ENCODE measurements around the gene P2RY2. TPM values are rescaled to one million over a fixed set of nuclear protein-coding genes. Genes with fewer than 3 reads are reported as not detected.

Gene P2RY2
- total and polyA plus RNA-seq, 3 donors from 2014 or later: 0.94 to 3.6 (median 2.0) TPM

DNA sequence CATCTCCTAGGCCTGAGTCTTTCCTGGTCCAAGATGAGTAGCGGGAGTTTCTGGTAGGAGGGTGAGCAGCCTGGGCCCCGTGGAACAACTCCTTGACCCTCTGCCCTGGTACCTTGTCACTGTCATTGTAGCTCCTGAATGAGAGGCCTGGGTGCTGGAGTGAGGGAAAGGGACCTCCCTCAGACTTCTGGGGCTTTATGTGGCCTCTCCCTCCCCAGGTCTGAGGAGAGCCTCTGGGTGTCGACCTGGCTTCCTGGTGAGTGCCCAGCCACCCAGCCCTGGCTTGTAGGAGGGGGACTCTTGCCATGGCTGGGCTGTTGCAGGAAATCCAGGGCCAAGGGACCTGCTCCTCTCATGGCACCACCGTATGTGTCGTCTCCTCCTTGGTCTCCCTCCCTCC lies 3.9 kb downstream of the P2RY2 start:
- 91 to 94% methylated on average over 5 of the region's 5 CpGs for WGBS, 2 donors
- no peak for DNase-seq
- intact Hi-C loops (cut with DNase I; ENCODE audit: low total_unique reads): no loop called here
- peaks cover 12% of the 10 kb centered on the region for H3K4me1 ChIP-seq
- no peaks in the 10 kb centered on the region for H3K36me3 ChIP-seq (ENCODE audit: low read depth, missing control alignments)
- TF ChIP-seq, protein P1, sequence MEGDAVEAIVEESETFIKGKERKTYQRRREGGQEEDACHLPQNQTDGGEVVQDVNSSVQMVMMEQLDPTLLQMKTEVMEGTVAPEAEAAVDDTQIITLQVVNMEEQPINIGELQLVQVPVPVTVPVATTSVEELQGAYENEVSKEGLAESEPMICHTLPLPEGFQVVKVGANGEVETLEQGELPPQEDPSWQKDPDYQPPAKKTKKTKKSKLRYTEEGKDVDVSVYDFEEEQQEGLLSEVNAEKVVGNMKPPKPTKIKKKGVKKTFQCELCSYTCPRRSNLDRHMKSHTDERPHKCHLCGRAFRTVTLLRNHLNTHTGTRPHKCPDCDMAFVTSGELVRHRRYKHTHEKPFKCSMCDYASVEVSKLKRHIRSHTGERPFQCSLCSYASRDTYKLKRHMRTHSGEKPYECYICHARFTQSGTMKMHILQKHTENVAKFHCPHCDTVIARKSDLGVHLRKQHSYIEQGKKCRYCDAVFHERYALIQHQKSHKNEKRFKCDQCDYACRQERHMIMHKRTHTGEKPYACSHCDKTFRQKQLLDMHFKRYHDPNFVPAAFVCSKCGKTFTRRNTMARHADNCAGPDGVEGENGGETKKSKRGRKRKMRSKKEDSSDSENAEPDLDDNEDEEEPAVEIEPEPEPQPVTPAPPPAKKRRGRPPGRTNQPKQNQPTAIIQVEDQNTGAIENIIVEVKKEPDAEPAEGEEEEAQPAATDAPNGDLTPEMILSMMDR (IDR thresholded peaks at IDR 0.05): no peak
- no peak for TF ChIP-seq POLR2A (IDR thresholded peaks at IDR 0.05)
- H3K9me3 ChIP-seq: no peaks in the 10 kb centered on the region
- H3K27ac ChIP-seq: no peak overlapping the region
- no peaks in the 10 kb centered on the region for H3K27me3 ChIP-seq
- H3K4me3 ChIP-seq: no peak overlapping the region

DNA sequence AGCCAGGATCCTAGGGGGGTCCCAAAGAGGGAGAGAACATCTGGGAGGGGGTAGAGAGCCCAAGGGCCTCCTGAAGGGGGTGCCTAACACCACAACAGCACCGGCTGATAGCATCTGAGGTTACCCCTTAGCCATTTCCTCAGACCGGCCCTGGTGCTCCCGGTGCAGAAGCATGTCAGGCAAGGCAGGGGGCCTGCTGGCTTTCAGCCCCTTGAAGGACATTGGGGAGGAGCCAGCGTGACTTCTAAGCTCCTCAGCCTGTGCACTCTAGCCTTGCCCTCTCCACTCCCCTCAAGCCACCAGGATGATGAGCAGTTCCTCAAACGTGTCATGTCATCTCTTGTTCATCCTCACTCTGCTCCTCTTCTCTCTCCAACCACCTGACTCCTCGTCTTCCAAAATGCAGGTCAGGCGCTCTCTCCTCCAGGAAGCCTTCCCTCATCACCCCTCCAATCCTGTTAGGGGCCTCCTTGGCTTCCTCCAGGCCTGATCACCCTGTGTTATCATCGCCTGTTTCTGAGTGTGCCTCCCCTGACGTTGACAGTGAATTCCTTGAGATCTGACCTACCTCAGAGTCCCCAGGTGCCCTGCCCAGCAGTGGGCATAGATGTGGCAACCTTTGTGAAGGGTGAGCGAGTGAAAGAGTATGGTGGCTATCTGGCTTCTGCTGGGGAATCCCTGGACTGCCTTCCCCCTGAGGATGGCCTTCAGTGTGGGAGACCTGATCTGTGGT lies 6.1 kb downstream of the P2RY2 start:
- Histone ChIP-seq H3K27ac (no peak overlapping the region), H3K4me1 (no peaks in the 10 kb centered on the region), H3K36me3 (ENCODE audit: low read depth, missing control alignments) (no peaks in the 10 kb centered on the region), H3K4me3 (no peak overlapping the region), H3K9me3 (no peaks in the 10 kb centered on the region), H3K27me3 (no peaks in the 10 kb centered on the region)
- no peak for DNase-seq
- TF ChIP-seq POLR2A (IDR thresholded peaks at IDR 0.05): no peak
- TF ChIP-seq, protein P1 (IDR thresholded peaks at IDR 0.05): no peak
- WGBS, 2 donors: 86 to 91% methylated on average over 10 of the region's 10 CpGs
- intact Hi-C loops (cut with DNase I; ENCODE audit: low total_unique reads): no loop called here

DNA sequence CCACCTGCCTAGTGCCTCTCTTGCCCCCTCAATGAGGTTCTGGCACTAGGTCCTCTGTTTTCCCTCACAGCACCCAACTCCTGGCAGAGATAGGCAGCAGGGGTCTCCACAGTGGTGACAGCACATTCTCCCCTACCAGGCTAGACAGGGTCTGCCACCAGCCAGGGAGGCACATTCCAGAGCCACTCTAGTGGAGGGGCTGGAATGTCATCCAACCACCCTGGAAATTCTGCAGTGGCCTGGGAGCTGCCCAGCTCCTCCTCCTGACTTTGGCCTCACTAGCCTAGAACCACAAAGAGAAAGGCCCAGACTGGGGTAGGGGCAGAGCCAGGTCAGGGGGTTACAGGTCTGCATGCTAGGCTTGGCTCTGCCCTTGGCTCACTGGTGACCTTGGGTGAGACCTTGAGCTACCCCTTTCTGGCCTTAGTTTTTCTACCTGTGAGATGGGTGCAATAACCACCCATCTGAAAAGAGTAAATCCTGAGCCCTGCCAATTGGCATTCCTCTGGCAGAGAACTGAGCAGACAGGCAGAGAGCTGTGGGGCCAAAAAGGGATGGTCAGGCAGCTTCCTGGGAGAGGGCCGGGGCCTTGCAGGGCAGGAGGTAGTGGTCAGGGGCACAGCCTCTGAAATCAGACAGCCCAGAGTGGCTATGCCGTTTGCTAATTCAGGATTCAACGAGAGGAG lies 7.1 kb downstream of the P2RY2 start:
- WGBS, 2 donors: 72 to 80% methylated on average over 1 to 3 of the region's 3 CpGs
- Histone ChIP-seq H3K4me1 (no peaks in the 10 kb centered on the region), H3K9me3 (no peaks in the 10 kb centered on the region), H3K27me3 (no peaks in the 10 kb centered on the region), H3K4me3 (no peak overlapping the region), H3K36me3 (ENCODE audit: low read depth, missing control alignments) (no peaks in the 10 kb centered on the region), H3K27ac (no peak overlapping the region)
- intact Hi-C loops (cut with DNase I; ENCODE audit: low total_unique reads): no loop called here
- TF ChIP-seq, protein P1 (IDR thresholded peaks at IDR 0.05): no peak
- no peak for TF ChIP-seq POLR2A (IDR thresholded peaks at IDR 0.05)
- DNase-seq: no peak

DNA sequence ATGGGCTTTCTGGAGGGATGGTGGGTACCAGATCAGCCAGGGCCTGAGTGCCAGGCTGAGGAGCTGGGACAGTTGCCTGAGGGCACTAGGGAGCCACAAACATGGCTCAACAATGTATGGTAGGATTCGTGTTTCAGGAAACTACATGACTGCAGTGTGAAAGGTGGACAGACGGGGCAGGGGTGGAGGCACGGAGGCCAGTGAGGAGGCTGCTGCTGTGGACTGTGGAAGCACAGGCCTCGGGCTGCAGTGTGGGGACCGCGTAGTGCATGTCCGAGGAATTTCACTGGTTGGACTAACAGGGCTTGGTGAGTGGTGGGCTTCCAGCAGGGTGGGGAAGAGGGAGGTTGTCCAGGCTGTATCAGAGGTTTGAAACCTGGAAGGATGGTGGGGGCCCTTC lies 7.8 kb downstream of the P2RY2 start:
- DNase-seq: no peak
- 94 to 97% methylated on average over 7 of the region's 7 CpGs for WGBS, 2 donors
- Histone ChIP-seq H3K36me3 (ENCODE audit: low read depth, missing control alignments) (no peaks in the 10 kb centered on the region), H3K27me3 (no peaks in the 10 kb centered on the region), H3K9me3 (no peaks in the 10 kb centered on the region), H3K27ac (no peak overlapping the region), H3K4me1 (no peaks in the 10 kb centered on the region), H3K4me3 (no peak overlapping the region)
- TF ChIP-seq POLR2A (IDR thresholded peaks at IDR 0.05): no peak
- TF ChIP-seq, protein P1 (IDR thresholded peaks at IDR 0.05): no peak
- intact Hi-C loops (cut with DNase I; ENCODE audit: low total_unique reads): no loop called here
